Endometrial microvascular endothelial cells (primary cell): ENCODE measurements around the gene SERHL2. TPM values are rescaled to one million over a fixed set of nuclear protein-coding genes. Genes with fewer than 3 reads are reported as not detected.
"Not testable (repeated sequence)": the region's sequence is repeated elsewhere in the genome, so short reads cannot be mapped to it uniquely, and the experiment has no call there.

Experiments
- in situ Hi-C: cut with HindIII; loops from 2 replicates; pipeline ENCODE4 v1.10.0; 2017; ENCODE audit warnings: low sequenced_read_pairs, low pct_unique_long_range_greater_than_20kb; ENCODE audit errors: inconsistent ontology term
- total RNA-seq: library from RNA; depleted of rRNA; stranded (reverse); fragments of >200 nt; gene quantifications from one replicate; pipeline ENCODE4 v1.2.3, GENCODE V29; 2015; ENCODE audit errors: inconsistent ontology term

The SERHL2 gene, protein sequence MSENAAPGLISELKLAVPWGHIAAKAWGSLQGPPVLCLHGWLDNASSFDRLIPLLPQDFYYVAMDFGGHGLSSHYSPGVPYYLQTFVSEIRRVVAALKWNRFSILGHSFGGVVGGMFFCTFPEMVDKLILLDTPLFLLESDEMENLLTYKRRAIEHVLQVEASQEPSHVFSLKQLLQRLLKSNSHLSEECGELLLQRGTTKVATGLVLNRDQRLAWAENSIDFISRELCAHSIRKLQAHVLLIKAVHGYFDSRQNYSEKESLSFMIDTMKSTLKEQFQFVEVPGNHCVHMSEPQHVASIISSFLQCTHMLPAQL
- 0.74 TPM for total RNA-seq

DNA sequence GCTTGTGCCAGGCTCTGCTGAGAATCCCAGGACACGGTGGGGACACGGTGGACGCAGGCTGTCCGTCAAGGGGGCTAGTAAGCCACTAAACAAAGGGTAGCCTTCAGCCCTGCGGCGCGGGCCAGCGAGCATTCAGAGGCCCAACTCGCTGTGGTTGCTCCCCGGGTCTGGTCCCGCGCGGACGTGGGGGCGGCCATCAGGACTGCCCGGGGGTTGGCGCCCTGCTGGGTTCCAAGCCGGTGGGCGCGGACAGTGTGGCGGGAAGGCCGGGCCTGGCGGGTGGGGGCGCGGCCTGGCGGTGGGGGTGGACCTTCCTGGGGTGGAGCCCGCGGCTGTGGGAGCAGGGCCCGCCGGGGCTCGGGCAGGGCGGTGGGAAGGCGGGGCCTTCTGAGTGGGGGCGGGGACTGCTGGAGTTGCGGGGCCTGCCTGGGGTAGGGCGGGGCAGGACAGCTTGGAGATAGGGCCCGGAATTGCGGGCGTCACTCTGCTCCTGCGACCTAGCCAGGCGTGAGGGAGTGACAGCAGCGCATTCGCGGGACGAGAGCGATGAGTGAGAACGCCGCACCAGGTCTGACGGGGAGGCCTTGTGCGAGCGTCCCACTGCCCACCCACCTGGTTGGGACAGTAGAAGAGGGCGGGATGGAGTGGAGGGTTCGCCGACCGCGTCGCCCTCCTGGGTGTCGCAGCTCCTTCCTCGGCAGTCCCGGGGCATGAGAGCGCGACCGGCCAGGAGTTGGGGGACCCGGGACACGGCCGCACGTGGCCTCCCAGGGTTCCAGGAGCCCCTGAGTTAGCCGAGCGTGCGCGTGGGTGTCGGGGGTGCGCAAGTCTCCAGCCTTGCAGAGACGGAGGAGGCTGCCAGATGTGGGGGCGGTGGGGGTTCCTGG is at the start of gene SERHL2:
Gene SERHL2, plus strand, starts transcription at position 482 of the 887 bp plus-strand sequence. Its CDS starts 65 bp downstream, at position 547.
- in situ Hi-C loops = no loop called here

DNA sequence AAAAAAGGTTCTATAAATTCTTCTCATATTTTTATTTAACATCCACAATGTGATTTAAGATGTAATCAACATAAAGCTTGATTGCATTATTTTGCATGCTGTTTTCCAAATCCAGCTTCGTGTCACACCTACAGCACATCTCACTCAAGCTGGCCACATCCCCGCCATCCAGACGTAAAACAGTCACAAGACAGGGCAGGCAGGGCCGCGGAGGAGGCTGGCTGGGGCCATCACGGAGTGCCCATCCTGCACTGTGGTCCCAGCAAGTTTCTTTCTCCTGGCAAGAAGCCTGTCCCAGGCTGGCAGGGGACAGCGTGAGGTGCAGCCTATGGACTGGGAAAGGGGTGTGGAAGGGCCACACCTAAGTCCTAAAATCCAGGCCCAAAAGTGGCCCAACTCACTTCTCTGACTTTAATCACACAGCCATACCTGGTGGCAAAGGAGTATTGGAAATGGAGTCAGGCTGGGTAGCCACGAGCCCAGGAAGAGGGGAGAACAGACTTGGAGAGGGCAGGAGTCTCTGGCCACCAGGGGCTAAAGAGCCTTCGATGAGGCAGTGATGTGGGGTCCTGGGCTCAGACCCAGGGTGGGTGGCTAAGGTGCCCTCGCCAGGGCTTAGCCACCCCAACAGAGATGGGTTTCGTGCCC is 45.3 kb upstream of the SERHL2 start:
- in situ Hi-C loops = not testable (repeated sequence)

DNA sequence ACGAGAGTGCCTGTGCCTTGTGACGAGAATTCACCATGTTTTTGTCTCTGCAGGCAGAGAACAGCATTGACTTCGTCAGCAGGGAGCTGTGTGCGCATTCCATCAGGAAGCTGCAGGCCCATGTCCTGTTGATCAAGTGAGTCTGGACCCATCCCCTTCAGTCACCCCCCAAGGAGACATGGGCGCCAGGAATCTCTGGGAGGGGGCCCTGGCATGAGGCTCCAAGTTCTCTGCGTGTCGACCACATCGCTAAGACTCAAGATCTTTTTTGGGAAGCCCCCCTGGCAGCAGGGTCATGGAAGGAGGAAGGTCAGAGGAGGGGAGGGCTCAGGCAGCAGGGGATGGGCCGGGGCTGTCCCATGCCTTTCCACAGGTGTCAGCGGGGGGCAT is 44.8 kb upstream of the SERHL2 start:
- in situ Hi-C loops = not testable (repeated sequence)

DNA sequence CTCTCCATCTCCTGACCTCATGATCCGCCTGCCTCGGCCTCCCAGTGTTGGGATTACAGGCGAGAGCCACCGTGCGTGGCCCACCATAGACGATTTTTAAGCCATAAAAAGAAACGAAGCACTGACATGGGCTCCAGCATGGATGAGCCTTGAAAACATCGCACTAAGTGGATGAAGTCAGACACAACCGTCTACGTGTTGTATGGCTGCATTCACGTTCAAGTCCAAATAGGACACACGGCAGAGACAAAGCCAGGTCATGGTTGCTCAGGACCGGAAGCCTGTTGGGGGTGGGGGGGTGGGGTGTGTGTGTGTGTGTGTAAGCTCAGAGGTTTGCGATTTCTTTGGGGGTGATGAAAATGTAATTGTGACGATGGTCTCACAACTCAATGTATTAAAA is 44.2 kb upstream of the SERHL2 start:
- in situ Hi-C loops = no loop called here

DNA sequence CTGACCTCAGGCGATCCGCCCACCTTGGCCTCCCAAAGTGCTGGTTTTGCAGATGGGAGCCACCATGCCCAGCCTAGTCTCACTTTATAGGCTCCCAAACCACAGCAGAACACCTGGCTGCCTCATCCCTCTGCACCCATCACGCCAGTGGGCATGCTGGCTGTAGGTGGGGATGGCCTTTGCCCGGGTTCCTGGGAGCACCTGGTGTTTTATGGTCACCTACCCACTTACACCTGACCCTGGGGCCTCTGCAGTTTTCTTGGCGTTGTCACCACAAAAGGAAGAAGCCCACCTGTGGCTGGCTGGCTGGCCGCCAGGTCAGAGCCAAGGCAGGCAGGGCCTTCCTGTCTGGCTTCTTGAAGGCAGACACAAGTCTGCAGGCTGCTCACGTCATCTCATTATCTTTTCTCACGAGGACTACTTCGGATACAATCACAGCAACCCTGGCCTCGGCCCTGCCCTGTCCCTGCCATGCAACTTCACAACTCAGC is 42.3 kb upstream of the SERHL2 start:
- in situ Hi-C loops = no loop called here

DNA sequence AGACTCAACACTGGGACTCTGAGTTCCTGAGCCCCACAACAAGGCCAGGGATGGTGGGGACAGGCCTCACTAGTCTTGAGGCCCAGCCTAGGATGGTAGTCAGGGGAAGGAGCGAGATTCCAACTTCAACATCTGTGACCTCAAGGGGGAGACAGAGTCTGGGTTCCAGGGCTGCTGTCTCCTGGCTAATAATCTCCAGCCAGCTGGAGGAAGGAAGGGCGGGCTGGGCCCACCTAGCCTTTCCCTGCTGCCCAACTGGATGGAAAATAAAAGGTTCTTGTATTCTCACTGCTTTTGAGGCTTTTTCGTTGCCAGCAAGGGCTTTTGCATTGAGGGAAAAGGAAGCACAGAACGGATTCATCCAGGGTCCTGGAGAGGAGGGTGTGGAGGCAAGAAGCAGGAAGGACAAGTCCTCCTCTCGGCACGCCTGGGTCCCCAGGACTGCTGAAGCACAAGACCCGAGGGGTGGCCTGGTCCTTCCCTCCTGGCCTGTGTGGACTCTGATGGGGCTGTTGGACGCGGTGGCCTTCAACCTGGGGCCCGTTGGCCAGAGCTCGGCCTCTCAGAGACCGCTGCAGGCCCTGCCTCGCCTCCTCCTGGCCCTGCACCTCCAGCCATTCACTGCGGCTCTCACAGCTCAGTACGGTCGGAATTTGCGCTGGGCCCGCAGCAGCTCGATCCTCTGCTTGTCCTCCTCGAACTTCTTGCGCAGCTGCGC is 41.3 kb upstream of the SERHL2 start:
- in situ Hi-C loops = not testable (repeated sequence)

DNA sequence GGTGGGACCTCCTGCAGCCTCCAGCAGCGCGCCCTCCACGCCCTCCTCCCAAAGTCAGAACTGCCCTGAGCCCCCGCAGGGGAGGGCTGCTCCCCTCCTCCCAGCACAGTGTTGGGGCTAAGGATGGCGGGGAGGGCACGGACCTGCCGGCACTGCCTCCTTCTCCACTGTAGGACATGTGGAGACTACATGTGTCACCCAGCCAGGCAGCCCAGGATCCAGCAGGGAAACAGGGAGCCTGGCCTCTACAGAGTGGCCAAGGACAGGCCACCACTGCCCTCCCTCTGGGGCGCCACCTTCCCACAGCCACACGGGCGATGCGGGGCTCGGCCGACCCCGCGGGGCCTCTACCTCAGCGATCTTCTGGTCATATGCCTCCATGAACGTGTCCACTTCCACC is 39.4 kb upstream of the SERHL2 start:
- in situ Hi-C loops = not testable (repeated sequence)

DNA sequence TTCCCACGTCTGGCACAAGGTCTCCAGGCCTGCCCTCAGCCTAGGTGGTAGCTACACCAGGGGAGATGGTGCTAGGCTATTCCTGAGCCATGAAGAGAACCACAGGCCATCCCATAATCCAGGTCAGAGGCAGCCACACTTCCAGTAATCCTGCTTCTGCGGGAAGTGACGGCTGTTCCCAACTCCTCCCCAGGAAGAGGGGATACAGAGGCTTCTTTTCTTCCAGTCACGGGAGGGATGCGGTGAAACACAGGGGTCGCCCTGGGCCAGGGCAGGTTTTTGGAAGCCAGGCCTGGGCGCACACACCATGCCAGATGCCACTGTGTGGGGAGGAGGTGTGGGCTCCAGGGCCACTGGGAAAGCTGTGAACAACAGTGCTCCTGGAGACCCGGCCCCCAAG is 38.5 kb upstream of the SERHL2 start:
- in situ Hi-C loops = not testable (repeated sequence)

DNA sequence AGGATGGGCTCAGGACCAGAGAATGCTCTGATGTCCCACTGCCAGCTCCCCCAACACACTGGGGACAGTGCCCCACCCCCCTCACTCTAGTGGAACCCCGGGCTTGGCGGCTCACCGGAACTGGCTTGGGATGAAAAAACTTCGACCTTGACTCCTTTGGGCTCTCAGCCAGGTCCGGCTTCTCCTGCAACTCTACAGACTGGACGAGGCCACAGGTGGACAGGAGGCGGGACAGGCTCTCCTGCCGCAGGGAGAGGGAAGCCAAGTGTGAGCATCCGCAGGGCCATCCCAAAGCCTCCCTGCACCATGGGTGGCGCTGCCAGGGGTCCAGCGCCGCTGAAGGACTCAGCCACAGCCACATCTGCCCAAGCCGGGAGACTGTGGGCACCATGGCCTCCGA is 37.9 kb upstream of the SERHL2 start:
- in situ Hi-C loops = no loop called here

DNA sequence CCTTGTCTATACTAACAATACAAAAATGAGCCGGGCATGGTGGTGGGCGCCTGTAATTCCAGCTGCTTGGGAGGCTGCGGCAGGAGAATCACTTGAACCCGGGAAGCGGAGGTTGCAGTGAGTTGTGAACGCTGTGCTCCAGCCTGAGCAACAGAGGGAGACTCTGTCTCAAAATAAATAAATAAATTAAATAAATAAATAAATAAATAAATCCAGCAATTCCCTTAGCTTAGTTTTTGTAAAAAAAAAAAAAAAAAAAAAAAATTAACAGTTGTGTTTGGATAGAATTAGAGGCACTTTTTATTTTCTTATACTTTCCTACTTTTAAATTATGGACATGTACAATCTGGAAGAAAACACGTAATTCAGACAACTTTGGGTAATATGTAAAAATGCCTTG is 36.7 kb upstream of the SERHL2 start:
- in situ Hi-C loops = not testable (repeated sequence)

DNA sequence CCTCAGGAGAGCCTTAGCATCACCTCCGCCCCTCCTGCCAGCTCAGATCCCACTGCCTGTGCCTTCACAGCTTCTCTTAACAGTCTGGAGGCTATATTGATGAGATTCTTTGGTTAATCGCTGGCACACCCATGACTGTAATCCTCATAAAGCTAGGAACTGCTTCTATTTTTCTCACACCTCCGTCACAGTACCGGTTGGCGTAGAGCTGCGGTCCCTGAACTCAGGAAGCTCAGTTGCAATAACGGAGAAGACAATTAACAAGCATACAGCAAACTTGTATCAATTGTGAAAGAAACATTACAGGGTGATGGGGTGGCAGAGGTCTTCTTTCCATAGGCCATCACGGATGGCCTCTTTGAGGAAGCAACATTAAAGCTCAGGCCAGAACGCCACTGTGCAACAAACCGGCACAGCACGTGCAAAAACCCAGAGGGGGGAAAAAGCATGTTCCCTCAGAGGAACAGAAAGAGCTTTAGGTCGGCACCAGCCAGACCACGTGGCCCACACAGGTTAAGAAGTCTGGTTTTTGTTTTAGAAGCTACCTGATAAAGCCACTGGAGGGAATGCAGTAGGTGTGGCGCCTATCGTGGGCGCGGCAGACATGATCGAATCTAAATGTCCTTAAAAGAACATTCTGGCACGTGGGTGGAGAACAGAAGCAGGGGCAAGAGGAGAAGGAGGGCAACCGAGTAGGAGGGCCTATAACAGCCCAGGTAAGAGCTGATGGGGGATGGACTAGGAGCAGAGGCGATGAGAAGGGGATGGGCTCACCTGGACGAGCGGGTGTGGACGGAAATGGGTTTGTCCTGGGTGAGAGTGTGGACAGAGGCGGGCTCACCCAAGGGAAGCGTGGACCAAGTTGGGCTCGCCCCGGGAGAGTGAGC is 34.9 kb upstream of the SERHL2 start:
- in situ Hi-C loops = not testable (repeated sequence)

DNA sequence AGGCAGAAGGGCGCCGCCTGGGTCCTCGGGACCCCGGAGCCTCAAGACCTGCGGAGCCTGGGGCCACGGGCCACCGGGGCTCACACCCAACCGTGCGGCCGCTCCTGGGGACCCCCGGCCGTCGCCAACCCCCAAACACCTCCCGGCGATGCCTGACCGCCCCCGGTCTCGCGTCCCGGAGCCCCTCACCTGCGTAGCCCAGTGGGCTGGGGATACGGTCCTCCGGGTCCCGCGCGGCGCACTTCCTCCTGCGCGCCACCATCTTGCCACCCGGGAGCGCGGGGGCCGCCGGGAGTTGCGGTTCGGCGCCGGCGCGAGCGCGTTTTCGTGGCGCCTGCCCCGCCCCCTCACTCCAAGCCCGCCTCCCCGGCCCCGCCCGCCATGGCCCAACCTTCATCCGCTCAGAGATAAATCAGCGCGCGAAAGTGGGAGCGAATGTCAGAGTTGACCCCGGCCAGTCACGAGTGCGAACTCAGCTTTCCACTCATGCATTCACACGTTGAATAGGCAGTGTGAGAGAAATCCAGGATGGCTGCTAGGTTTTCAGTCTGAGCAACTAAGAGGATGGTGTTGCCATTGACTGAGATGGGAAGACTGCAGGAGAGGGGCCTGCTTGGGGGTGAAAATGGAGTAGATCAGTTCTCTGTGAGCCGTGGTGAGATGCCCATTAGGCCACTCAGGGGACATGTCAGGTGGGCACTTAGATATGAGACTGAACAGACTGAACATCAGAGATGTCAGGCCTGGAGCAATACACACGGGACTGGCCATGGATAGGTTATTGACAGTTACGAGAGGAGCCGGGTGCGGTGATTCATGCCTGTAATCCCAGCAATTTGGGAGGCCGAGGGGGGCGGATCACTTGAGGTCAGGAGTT is 34.0 kb upstream of the SERHL2 start, which contains the start of gene RRP7A:
Gene RRP7A, minus strand, starts transcription at position 272 of the 877 bp plus-strand sequence. Its CDS starts 10 bp downstream, at position 262.
- in situ Hi-C loops = no loop called here

DNA sequence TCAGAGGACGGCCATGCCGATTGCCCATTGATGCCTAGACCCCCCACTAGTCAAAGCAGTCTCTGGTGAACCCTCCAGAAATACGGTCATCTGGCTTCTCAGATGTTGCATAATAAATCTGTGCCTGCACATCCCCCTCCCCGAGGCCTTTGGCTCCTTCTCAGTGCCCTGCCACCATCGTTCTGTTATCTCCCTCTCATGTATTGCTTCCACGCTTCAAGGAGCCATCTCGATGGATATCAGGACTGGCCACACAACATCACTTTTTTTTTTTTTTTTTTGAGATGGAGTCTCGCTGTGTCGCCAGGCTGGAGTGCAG is 32.6 kb upstream of the SERHL2 start:
- in situ Hi-C loops = no loop called here

DNA sequence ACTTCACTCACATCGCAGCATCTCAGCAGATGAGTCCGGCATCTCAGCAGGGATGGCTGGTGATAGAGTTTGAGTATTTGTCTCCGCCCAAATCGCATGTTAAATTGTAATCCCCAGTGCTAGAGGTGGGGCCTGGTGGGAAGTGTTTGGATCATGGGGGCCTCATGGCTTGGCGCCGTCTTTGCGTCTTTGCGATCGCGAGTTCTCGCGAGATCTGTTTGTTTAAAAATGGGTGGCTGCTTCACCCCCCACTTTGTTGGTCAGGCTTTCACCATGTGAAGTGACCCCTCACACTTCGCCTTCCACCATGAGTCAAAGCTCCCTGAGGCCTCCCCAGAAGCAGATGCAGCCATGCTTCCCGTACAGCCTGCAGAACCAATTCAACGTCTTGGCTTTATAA is 31.2 kb upstream of the SERHL2 start:
- in situ Hi-C loops = no loop called here

DNA sequence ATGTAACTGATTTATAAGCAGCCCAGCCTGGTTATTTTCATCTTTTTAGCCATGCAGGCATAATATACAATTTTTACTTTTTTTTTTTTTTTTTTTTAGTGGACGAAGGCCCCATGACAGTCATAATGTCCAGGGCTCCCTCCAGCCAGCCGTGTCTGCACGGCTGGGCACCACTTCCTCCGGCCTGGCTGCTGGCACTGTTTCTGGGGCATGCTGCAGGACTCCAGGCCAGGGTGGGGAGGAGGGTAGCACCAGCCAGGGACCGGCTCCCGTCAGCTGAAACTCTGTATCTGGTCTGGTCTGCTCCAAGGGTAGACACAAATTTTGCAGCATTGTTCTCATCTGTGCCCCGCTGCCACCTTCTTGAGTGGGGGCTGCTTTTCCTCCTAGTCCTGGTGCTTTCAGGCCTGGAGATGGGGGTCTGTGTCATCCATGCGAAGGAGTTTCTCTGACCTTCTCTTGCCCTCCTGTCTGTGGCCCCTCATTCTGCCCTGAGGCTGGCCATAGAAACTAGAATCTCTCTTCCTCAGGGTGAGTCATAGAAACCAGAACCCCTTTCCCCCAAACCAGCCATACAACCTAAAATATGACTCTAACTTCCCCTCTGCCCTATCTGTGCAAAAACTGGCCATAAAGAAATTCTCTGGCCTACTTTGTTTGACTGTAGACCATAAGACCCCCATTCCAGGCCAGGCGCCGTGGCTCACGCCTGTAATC is 25.0 kb upstream of the SERHL2 start:
- in situ Hi-C loops = no loop called here

DNA sequence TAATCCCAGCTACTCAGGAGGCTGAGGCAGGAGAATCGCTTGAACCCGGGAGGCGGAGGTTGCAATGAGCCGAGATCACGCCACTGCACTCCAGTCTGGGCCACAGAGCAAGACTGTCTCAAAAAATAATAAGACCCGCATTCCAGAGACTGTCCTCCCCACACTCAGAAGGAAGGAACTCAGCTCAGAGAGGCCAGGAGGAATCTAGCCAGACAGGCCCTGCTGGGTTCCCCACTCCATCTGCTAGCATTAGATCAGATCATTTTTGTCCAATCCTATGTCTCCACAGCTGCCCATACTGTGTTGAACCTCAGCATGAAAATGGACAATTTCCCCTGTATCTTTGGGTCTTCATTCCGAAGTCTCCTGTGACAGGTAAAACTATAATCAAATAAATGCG is 24.3 kb upstream of the SERHL2 start:
- in situ Hi-C loops = not testable (repeated sequence)
